ENCODE results near the gene NPAS3. TPM values are rescaled to one million over a fixed set of nuclear protein-coding genes. Genes with fewer than 3 reads are reported as not detected.

The NPAS3 gene
- total RNA-seq, 4 donors from 2014 or later: 0.19 to 2.1 (median 1.7) TPM; not detected in 1

- TF ChIP-seq, protein P1, sequence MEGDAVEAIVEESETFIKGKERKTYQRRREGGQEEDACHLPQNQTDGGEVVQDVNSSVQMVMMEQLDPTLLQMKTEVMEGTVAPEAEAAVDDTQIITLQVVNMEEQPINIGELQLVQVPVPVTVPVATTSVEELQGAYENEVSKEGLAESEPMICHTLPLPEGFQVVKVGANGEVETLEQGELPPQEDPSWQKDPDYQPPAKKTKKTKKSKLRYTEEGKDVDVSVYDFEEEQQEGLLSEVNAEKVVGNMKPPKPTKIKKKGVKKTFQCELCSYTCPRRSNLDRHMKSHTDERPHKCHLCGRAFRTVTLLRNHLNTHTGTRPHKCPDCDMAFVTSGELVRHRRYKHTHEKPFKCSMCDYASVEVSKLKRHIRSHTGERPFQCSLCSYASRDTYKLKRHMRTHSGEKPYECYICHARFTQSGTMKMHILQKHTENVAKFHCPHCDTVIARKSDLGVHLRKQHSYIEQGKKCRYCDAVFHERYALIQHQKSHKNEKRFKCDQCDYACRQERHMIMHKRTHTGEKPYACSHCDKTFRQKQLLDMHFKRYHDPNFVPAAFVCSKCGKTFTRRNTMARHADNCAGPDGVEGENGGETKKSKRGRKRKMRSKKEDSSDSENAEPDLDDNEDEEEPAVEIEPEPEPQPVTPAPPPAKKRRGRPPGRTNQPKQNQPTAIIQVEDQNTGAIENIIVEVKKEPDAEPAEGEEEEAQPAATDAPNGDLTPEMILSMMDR (IDR thresholded peaks at IDR 0.05): no peak
- TF ChIP-seq POLR2A (IDR thresholded peaks at IDR 0.05): no peak
These were observed 634.7 kb downstream of the NPAS3 start for GRCh38 chr14:33573301-33573880.

DNA sequence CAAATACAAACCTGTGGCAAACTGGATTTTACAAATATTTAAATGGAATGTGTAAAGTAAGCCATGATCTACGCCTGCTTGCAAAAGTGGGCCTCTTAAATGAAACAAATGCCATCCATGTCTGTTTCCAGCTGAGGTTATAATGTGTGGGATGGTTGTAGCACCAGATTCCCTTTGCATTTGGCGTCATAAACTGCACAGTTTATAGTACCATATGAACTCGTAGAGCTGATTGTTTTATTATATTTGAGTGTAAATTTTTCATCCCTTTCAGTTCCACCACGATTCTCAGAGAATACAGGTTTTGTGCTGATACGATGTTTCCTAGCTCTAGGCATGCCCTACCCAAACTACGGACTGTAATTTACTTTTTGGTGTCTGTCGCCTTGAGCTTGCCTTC lies 637.3 kb downstream of the NPAS3 start:
- Histone ChIP-seq H3K27ac (no peak overlapping the region), H3K36me3 (no peaks in the 10 kb centered on the region), H3K4me3 (no peak overlapping the region), H3K4me1 (no peaks in the 10 kb centered on the region), H3K27me3 (no peaks in the 10 kb centered on the region), H3K9me3 (no peaks in the 10 kb centered on the region)
- no peak for DNase-seq
- TF ChIP-seq POLR2A (IDR thresholded peaks at IDR 0.05): no peak
- TF ChIP-seq, protein P1 (IDR thresholded peaks at IDR 0.05): no peak

More at GRCh38 chr14:33573301-33573880, 634.7 kb downstream of the NPAS3 start:
- Histone ChIP-seq H3K9me3 (no peaks in the 10 kb centered on the region), H3K27ac (no peak overlapping the region), H3K4me1 (peaks cover 0 to 6% (median 0%) of the 10 kb centered on the region in 4 donors), H3K4me3 (no peak overlapping the region), H3K36me3 (no peaks in the 10 kb centered on the region), H3K27me3 (no peaks in the 10 kb centered on the region)
- no peak for DNase-seq

DNA sequence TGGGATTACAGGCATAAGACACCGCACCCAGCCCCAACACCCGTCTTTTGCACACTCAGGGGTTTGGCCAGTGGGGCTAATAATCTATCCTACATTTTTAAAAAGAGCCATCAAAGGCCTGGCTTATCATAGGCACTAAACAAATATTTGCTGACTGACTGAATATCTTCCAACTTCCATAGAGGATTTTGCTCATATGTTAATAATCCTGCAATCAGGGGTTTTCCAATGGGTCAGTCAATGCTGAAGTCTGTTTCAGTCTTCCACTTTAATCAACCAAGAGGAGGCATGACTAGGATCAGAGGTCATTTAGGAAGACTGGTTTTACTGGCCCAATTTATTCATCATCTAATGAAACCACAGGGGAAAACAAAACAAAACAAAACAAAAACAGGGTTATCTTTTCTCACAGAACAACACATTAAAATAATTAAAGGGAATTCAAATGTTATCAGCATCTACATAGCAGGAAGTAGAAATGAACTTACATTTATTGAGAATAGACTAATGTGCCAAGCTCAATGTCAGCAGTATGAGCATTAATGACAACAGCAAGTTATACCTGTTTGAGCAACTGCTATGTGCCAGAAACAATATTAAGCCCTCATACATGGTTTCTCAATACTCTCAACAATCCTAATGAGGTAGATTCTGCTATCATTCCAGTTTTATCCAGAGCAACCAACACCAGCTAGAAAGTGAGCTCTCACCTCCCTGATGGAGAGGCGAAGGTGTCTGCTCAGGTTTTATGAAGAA lies 640.0 kb downstream of the NPAS3 start:
- Histone ChIP-seq H3K9me3 (no peaks in the 10 kb centered on the region), H3K36me3 (no peaks in the 10 kb centered on the region), H3K4me1 (no peaks in the 10 kb centered on the region), H3K4me3 (no peak overlapping the region), H3K27me3 (no peaks in the 10 kb centered on the region), H3K27ac (no peak overlapping the region)
- no peak for DNase-seq
- TF ChIP-seq, protein P1 (IDR thresholded peaks at IDR 0.05): no peak
- TF ChIP-seq POLR2A (IDR thresholded peaks at IDR 0.05): no peak

DNA sequence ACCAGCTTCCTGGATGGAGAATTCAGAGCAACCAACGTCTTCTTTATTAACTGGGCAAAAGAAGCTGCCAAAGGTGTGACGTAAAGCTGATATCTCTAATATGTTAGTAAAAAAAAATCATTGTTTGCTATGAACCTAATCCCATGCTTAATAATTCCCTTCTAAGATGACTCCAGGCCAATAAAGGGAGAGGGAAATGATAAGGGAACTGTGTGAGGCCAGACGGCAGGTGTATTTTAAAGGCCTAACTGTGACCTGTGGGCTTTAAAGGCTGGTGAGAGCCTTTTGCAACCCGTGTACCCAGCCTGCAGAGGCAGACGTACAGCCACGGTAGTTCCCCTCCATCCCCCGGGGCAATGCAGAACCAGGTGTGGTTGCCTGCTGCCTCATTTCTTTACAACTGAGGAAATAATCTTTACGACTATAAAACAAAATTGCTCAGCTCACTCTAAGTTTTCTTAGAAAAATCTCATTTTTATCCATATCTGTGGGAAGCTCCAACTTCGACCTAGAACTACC lies 641.6 kb downstream of the NPAS3 start:
- no peaks in the 10 kb centered on the region for H3K4me1 ChIP-seq
- no peaks in the 10 kb centered on the region for H3K36me3 ChIP-seq
- H3K27ac ChIP-seq: no peak overlapping the region
- H3K27me3 ChIP-seq: no peaks in the 10 kb centered on the region
- no peaks in the 10 kb centered on the region for H3K9me3 ChIP-seq
- no peak overlapping the region for H3K4me3 ChIP-seq
- DNase-seq: peak in 1 of 3 donors; percentile 48
- TF ChIP-seq, protein P1 (IDR thresholded peaks at IDR 0.05): no peak
- TF ChIP-seq POLR2A (IDR thresholded peaks at IDR 0.05): no peak

- no peaks in the 10 kb centered on the region for H3K36me3 ChIP-seq
- no peaks in the 10 kb centered on the region for H3K27me3 ChIP-seq
- H3K27ac ChIP-seq: no peak overlapping the region
- no peaks in the 10 kb centered on the region for H3K9me3 ChIP-seq
- no peak for DNase-seq
- TF ChIP-seq, protein P1 (IDR thresholded peaks at IDR 0.05): no peak
- TF ChIP-seq POLR2A (IDR thresholded peaks at IDR 0.05): no peak
- H3K4me1 ChIP-seq: no peaks in the 10 kb centered on the region
- no peak overlapping the region for H3K4me3 ChIP-seq
These were observed 642.2 kb downstream of the NPAS3 start for GRCh38 chr14:33580841-33581240.
